Colonic mucosa (tissue), 4 donors: Measurements from ENCODE around the gene SRRM3. TPM values are rescaled to one million over a fixed set of nuclear protein-coding genes. Genes with fewer than 3 reads are reported as not detected.
"Not testable (repeated sequence)": the region's sequence is repeated elsewhere in the genome, so short reads cannot be mapped to it uniquely, and the experiment has no call there.

Source experiments
- DNase-seq: peaks from one replicate; pipeline ENCODE4 v3.0.0-alpha.2; 2020
- H3K27ac ChIP-seq: fragments of 200-600 bp; one replicate; pipeline ENCODE4 v1.8.0; 2021
- H3K27me3 ChIP-seq: fragments of 200-600 bp; one replicate; pipeline ENCODE4 v1.8.0; 2021
- H3K36me3 ChIP-seq: fragments of 200-600 bp; one replicate; pipeline ENCODE4 v1.8.0; 2021
- H3K4me1 ChIP-seq: fragments of 200-600 bp; one replicate; pipeline ENCODE4 v1.8.0; 2021; ENCODE audit warnings: mild to moderate bottlenecking
- H3K4me3 ChIP-seq: fragments of 200-600 bp; one replicate; pipeline ENCODE4 v1.8.0; 2021
- H3K9ac ChIP-seq, 2 donors: one replicate each; pipeline ENCODE4 v1.7.0; 2013; ENCODE audit warnings: control low read depth in 2 of 2, low read depth in 2 of 2, low read length in 2 of 2
- H3K9me3 ChIP-seq: fragments of 200-600 bp; one replicate; pipeline ENCODE4 v1.8.0; 2021
- CTCF ChIP-seq: fragments of 200-600 bp; IDR thresholded peaks from one replicate; pipeline ENCODE4 v1.8.0; 2022; ENCODE audit warnings: antibody characterized with exemption, mild to moderate bottlenecking
- intact Hi-C: fragments of 100-400 bp; cut with DNase I; formaldehyde crosslinking; loops from one replicate; pipeline ENCODE4 v1.14.1; 2022
- total RNA-seq, 2 donors: library from RNA; stranded (reverse); fragmentation: NEBNext Ultra II Directional in 1 of 2; extraction: Animal tissue kit (Norgen Biotek cat#: 25700) in 1 of 2; gene quantifications; one replicate each; pipeline ENCODE4 v1.2.1, GENCODE V29; 2021
- donor health status: healthy.
- donor health status: DM: no; HTN: no; CAD: no.
- donor health status: DM: no; HTN: no; CAD: no.

Gene SRRM3
- total RNA-seq, 2 donors from 2014 or later = 0.64 to 0.67 TPM

- intact Hi-C loops = no loop called here
- no peak for TF ChIP-seq CTCF
- Histone ChIP-seq H3K9ac (no peak overlapping the region), H3K4me1 (no peaks in the 10 kb centered on the region), H3K27ac (no peak overlapping the region), H3K27me3 (no peaks in the 10 kb centered on the region), H3K4me3 (no peak overlapping the region), H3K9me3 (no peaks in the 10 kb centered on the region), H3K36me3 (no peaks in the 10 kb centered on the region)
- DNase-seq = no peak
Measured at GRCh38 chr7:76165106-76165972, 36.4 kb upstream of the SRRM3 start.

- H3K4me3 ChIP-seq = peak overlapping the region; percentile 67
- H3K9ac ChIP-seq = peak overlapping the region in 1 of 2 donors; percentile 56
- DNase-seq = no peak
- no peaks in the 10 kb centered on the region for H3K36me3 ChIP-seq
- no peaks in the 10 kb centered on the region for H3K4me1 ChIP-seq
- no peak for TF ChIP-seq CTCF
- H3K27ac ChIP-seq = peak overlapping the region; percentile 81
- intact Hi-C loops = no loop called here
- no peaks in the 10 kb centered on the region for H3K27me3 ChIP-seq
- H3K9me3 ChIP-seq = no peaks in the 10 kb centered on the region
Measured at GRCh38 chr7:76165973-76166403, 35.7 kb upstream of the SRRM3 start.

GRCh38 chr7:76166404-76167255 is 35.1 kb upstream of the SRRM3 start:
- intact Hi-C loops = no loop called here

GRCh38 chr7:76173566-76174205 is 28.0 kb upstream of the SRRM3 start:
- H3K4me3 ChIP-seq = no peak overlapping the region
- no peak for DNase-seq
- no peaks in the 10 kb centered on the region for H3K4me1 ChIP-seq
- H3K27me3 ChIP-seq = no peaks in the 10 kb centered on the region
- intact Hi-C loops = no loop called here
- H3K9ac ChIP-seq = no peak overlapping the region
- H3K9me3 ChIP-seq = no peaks in the 10 kb centered on the region
- no peaks in the 10 kb centered on the region for H3K36me3 ChIP-seq
- TF ChIP-seq CTCF = no peak
- H3K27ac ChIP-seq = no peak overlapping the region

More at GRCh38 chr7:76166404-76167255, 35.1 kb upstream of the SRRM3 start:
- DNase-seq = peak; percentile 98
- H3K4me1 ChIP-seq = no peaks in the 10 kb centered on the region
- H3K9me3 ChIP-seq = no peaks in the 10 kb centered on the region
- H3K9ac ChIP-seq = peak overlapping the region; percentile 76 to 78
- peak overlapping the region; percentile 81 for H3K27ac ChIP-seq
- no peaks in the 10 kb centered on the region for H3K36me3 ChIP-seq
- no peak for TF ChIP-seq CTCF
- H3K4me3 ChIP-seq = peak overlapping the region; percentile 67
- no peaks in the 10 kb centered on the region for H3K27me3 ChIP-seq

- not testable (repeated sequence) for H3K27ac ChIP-seq, H3K4me3 ChIP-seq, H3K9ac ChIP-seq, DNase-seq, H3K9me3 ChIP-seq, H3K27me3 ChIP-seq, H3K4me1 ChIP-seq, H3K36me3 ChIP-seq
- intact Hi-C loops = loop anchor here (5.0 kb wide), 1 partner anchor 85 kb away; no protein-coding TSS in a partner anchor
Measured at GRCh38 chr7:76176951-76177350, 24.7 kb upstream of the SRRM3 start.
